Measurements from ENCODE around the gene BRINP2.

BRINP2 gene

DNA sequence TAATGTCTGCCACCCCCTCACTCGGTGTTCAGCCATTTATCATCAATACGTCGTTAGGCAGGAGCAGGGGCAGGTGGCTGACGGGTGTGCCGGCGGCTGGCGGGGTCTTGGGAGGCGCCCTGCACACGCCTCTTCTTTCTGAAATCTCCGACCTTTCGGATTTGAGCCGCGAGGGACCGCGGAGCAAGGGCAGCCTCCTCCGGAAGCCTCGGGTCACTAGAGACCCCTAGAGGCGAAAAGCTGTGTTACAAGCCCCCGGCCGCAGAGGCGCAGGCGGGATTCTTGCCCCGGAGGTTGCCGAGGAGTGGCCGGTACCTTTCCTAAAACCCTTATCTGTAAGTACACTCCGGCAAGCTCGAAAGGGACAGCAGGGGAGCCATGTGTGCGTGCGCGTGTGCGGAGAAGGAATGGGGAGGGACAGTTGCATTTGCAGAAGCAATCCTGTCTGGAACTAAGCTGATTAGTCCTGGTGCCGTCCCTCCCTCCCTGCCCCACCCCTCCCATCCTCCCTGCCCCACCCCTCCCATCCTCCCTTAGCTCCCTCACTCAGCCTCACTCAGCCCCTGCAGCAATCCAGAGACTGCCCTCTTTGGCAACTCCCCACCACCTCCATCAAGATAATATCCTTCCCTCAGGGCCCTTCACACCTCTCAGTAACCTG, 11.0 kb downstream of the BRINP2 start:
- no peak overlapping the region for H3K4me3 ChIP-seq (ENCODE audit: low read length)
- TF ChIP-seq ZNF274 (IDR thresholded peaks at IDR 0.05; ENCODE audit: low read depth, low read length): no peak

DNA sequence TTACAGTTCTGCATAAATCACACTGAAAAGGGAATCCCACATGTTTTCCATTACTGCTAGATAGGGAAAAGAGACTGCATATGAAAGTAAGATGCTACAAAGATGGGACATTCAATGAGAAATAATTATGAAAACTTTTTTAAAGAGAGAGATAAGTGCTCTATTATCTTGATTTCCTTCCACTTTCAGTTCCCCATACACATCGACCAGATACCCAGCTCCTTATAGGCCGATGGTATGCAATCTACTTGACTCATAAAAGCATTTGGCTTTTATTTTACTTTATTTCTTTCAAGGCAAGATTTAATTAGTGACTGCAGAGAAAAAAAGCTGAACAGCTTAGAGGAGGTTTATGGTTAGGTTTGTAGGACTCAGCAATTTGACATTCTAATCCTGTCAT, 13.1 kb downstream of the BRINP2 start:
- TF ChIP-seq ZNF274 (IDR thresholded peaks at IDR 0.05; ENCODE audit: low read depth, low read length): no peak
- no peak overlapping the region for H3K4me3 ChIP-seq (ENCODE audit: low read length)

DNA sequence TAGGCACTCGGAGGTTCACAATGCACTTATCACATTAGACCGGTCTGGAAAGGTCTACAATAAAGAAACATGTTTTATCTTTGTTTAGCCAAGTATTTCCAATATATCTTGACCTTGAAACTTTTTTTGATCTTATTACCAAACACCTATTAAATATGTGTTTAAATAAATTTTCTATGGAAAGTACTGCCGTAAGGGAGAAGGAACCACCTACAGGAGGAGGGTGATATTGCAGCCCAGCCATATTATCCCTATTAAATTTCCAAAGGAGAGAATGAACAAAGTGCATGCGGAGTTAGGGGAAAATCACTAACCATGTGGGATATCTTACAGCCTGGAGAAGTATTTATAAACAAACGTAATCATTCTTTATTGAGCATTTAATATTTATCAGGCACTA, 14.5 kb downstream of the BRINP2 start:
- TF ChIP-seq ZNF274 (IDR thresholded peaks at IDR 0.05; ENCODE audit: low read depth, low read length): no peak
- no peak overlapping the region for H3K4me3 ChIP-seq (ENCODE audit: low read length)

DNA sequence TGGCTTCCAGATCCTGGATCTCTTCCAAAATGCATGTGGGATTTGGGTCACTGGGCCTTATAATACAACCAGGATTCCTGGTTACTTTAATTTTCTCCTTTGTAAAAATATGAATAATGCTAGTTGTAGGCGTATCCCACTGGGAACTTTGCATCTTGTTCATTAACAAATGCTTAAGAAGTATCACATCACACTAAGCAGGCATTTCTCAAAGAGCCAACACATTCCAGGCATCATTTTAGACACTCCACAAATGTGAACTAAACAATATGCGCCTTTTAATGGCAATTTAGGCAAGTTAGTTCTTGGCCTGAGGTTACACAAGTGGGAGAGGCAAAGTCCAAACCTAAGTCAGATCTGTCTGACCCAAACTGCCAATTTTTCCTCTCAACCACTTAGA, 15.9 kb downstream of the BRINP2 start:
- H3K4me3 ChIP-seq (ENCODE audit: low read length): no peak overlapping the region
- TF ChIP-seq ZNF274 (IDR thresholded peaks at IDR 0.05; ENCODE audit: low read depth, low read length): no peak

DNA sequence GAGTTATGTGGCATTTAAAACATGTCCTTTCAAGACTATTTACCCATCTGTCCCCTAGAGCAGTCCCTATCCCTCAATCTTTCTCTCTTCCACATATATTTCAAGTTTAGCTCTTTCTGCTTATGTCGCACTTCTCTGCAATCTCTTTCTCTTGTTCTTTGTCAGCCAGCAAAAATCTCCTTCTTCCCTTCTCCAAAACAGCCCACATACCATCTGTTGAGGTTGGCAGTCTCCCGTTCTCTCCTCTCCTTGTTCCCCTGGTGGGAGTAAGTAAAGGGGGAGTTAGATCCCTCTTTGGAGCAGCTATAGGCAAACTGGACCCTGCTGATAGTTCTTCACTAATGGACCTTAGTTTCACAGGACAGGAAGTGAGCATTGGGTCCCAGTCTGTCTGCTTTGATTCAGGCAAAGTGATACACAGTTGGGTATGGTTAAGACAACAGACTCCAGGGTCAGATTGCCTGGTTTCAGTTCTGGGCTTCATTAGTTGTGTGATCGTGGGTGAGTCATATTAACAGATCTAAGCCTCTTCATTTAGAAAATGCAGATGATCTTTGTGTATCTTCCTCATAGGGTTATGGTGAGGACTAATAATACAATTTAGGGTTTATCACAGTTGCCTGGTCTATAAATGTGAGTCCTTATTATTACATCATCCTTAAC, 19.7 kb downstream of the BRINP2 start:
- no peak overlapping the region for H3K4me3 ChIP-seq (ENCODE audit: low read length)
- no peak for TF ChIP-seq ZNF274 (IDR thresholded peaks at IDR 0.05; ENCODE audit: low read depth, low read length)

DNA sequence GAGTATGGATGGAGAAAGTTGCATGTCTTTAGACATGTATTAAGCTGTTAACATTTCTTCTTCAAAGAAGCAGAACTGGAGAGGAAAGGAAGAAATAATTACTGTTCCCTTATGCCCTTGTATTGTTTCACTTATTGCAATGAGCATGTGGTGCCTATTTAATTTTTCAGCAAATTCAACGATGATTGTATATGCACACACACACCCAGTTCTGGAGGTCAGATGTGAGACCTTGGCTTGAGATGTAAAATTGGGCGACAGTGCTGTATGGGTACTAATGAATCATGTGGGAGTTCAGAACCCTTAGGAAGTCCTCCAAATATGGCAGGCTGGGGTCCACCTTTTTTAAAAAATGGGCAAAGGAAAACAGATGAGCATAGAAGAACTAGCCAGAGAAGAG, 27.5 kb downstream of the BRINP2 start:
- no peak overlapping the region for H3K4me3 ChIP-seq (ENCODE audit: low read length)
- no peak for TF ChIP-seq ZNF274 (IDR thresholded peaks at IDR 0.05; ENCODE audit: low read depth, low read length)

DNA sequence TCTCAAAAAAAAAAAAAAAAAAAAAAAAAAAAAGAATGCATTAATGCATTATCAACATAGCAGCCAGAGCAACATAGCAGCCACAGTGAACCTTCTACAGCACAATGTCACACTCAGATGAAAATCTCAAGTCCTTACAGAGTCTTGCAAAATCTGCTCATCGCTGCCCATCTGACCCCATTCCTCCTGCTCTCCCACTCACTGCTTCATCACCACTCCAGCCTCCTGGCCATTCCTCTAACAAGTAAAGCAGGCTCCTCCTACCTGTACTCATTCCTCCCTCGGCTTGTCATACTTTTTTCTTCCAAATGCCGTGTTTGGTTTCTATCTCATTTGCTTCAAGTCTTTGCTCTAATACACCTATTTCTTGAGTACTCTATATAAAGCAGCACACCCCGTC, 29.5 kb downstream of the BRINP2 start:
- TF ChIP-seq ZNF274 (IDR thresholded peaks at IDR 0.05; ENCODE audit: low read depth, low read length): no peak
- no peak overlapping the region for H3K4me3 ChIP-seq (ENCODE audit: low read length)

DNA sequence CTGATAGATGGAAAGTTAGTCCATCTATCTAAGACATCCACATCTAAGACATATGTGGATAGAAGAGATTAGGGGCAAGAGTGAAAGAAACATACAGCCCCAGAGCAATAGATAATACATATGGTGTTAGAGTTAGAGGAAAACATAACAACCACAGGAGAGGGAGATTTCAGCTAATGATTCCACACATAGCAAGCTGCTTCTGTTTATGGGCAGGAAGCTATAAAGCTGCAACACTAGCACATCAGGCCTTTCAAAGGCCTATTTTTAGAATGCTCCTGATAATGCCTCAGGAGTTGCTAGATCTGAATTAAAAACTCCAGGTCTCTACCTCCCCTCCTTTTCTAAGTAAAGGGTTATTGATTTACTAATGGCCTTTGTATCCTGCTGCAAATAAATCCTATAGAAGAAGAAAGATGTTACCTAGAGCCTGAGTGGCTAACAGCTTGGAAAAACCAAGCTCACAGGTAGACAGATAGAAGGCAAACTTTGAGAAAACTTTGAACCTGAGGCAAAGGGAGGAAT, 36.1 kb downstream of the BRINP2 start:
- no peak overlapping the region for H3K4me3 ChIP-seq (ENCODE audit: low read length)
- TF ChIP-seq ZNF274 (IDR thresholded peaks at IDR 0.05; ENCODE audit: low read depth, low read length): no peak

DNA sequence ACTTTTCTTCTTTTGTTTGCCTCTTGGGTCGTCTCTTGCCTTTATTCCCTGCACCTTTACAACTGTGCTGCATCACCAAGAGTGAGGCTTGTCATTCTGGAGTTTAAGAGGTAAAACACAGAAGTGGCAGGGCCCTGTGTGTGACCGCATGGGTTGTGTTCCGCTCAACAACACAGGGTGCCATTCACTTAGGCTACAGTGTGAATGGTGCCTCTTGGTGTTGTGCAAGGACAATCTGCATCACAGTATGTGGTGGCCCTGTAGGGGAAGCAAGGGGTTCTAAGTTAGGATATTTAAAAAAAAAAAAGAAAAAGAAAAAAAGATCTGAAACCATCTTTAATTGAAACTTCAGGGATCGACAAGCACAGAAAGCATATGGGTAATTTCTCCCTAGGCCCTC, 38.2 kb downstream of the BRINP2 start:
- no peak for TF ChIP-seq ZNF274 (IDR thresholded peaks at IDR 0.05; ENCODE audit: low read depth, low read length)
- H3K4me3 ChIP-seq (ENCODE audit: low read length): no peak overlapping the region

DNA sequence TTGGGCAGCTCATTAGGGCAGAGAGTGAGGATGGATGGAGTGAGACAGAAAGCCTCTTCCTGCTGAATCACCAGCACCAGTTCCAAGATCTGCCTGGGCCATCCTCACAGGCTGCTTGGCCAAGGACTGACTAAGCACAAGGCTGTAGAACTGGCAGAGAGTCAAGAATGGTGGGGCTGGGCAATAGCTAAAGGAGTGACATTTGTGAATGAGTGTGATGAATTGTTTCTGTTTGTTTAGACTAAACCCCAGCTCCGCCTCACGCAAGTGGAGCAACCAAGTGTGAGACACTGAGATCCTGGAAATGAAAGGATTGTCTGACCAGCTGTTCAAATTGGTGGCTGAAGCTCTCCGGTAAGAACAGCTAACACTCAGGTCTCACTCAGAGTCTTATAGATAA, 38.6 kb downstream of the BRINP2 start:
- no peak overlapping the region for H3K4me3 ChIP-seq (ENCODE audit: low read length)
- no peak for TF ChIP-seq ZNF274 (IDR thresholded peaks at IDR 0.05; ENCODE audit: low read depth, low read length)

DNA sequence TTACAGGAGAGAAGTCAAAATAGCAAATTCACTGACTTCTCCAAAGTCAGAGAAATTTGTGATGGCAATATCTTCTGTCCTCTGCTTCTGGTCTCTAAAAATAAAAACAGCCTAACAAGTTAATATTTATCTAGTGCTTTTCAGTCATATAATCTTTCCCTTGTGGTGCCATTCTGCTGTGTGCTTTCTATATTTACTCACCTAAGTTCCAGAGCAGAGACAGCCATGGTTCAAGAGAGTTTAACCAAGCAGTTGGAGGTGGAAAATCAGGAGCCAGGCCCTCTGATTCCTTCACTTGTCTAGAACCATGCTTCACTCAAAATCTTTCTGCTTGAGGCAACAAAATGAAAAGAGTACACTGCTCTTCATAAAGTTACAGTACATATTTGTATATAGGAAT, 39.3 kb downstream of the BRINP2 start:
- no peak for TF ChIP-seq ZNF274 (IDR thresholded peaks at IDR 0.05; ENCODE audit: low read depth, low read length)
- no peak overlapping the region for H3K4me3 ChIP-seq (ENCODE audit: low read length)

DNA sequence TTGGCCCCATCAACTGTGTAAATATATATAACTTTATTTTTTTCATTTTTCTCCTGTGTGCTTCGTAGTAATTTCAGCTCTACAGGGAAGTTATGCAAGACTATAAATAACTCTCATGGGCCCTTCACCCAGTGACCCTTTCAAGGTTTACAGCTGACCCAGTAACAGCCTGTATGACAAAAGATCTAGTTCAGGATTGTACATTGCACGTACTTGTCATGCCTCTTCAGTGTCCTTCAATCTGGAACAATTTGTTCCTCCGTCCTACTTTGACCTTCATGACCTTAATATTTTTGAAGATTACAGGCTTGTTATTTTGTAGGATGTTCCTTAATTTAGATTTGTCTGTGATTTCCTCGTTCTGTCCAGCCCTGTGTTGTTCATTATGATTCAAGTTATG, 40.5 kb downstream of the BRINP2 start:
- no peak overlapping the region for H3K4me3 ChIP-seq (ENCODE audit: low read length)
- TF ChIP-seq ZNF274 (IDR thresholded peaks at IDR 0.05; ENCODE audit: low read depth, low read length): no peak

DNA sequence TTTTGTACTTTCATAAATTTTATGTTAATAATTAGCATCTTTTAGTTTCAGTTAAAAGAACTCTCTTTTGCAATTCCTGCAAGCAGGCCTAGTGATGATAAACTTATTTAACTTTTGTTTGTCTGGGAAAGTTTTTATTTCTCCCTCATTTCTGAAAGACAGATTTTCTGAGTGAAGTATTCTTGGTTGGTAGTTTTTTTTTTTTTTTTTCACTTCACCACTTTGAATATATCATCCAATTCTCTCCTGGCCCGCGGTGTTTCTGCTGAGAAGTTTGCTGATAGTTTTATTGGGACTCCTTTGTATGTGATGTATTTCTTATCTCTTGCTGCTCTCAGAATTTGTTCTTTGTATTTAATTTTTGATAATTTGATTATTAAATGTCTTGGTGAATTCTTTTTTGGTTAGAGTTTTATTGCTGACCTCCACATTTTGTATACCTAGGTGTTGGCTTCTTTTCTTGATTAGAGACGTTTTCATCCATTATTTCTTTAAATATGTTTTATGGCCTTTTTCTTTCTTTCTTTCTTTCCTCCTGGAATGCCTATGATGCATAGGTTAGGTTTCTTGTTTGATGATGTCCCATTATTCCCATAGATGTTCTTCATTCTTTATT, 45.9 kb downstream of the BRINP2 start:
- no peak overlapping the region for H3K4me3 ChIP-seq (ENCODE audit: low read length)
- TF ChIP-seq ZNF274 (IDR thresholded peaks at IDR 0.05; ENCODE audit: low read depth, low read length): no peak

DNA sequence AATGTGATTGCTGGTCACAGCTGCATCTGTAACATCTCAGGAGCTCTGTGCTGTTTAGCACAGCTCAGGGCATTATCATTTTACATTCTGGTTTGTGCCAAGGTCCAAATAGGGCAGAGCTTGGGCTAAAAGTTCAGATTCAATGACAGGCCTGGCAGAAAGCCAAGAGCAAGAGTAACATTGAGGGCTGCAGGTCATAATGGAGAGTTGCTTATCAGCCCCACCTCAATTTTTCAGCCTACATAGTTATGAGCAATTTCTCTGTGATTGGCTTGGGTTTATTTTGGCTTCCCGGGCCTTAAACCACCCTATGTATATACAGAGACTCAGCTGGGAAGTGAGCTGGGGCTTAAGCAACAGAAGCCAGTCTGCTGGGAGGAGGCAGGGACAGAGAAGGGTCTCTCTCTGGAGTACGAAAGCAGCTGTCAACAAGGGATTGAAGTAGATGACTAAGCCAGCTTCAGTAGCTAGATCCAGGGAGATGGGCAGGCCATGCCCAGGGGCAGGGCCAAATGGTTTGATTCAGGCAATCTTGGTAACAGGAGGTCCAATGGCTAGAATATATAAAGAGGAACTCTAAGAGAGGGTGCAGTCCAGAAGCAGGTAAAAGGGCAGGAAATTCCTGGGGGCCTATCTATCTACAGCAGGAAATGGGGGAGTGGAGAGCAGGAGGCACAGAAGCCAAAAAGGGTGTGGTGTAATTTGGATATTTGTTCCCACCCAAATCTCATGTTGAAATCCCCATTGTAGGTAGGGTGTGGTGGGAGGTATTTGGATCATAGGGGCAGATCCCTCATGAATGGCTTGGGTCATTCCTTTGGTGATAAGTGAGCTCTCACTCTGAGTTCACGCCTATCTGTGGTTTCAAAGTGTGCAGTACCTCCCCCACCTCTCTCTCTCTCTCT, 49.0 kb downstream of the BRINP2 start:
- no peak for TF ChIP-seq ZNF274 (IDR thresholded peaks at IDR 0.05; ENCODE audit: low read depth, low read length)

More for the DNA sequence above, 49.0 kb downstream of the BRINP2 start:
- H3K4me3 ChIP-seq (ENCODE audit: low read length): no peak overlapping the region
